HCT116 (cell line): ENCODE results near the gene TACC2. TPM values are rescaled to one million over a fixed set of nuclear protein-coding genes. Genes with fewer than 3 reads are reported as not detected.
"Not testable (repeated sequence)": the region's sequence is repeated elsewhere in the genome, so short reads cannot be mapped to it uniquely, and the experiment has no call there.

Source experiments
- ATAC-seq: fragments of 200-7000 bp; cut with Tn5 transposase; 2 replicates; pipeline ENCODE4 v1.9.1; 2020; ENCODE audit warnings: mild to moderate bottlenecking, moderate library complexity
- BruUV-seq: library from RNA; stranded (reverse); fragments of 400-500 nt; replicated peaks from 2 replicates; lab custom pipeline; 2021; lab: Mats Ljungman, UMichigan
- CTCF ChIA-PET: fragments of 300-600 bp; sonication (Branson Sonifier 250); formaldehyde crosslinking; loops from one replicate; lab custom pipeline; 2021; ENCODE audit warnings: antibody characterized with exemption; lab: Charles Lee
- POLR2A ChIA-PET: fragments of 300-600, 350-600 bp; sonication (Branson Sonifier 250); formaldehyde crosslinking; loops from one replicate; lab custom pipeline; 2021; ENCODE audit warnings: antibody characterized with exemption; lab: Charles Lee
- RAD21 ChIA-PET, 2 experiments: fragments of 300-600 bp; sonication (Branson Sonifier 250); formaldehyde crosslinking; loops; one replicate each; lab custom pipeline; 2023; ENCODE audit warnings: low total read pairs in 2 of 2; ENCODE audit not compliant: uncharacterized antibody in 2 of 2, unreplicated experiment in 2 of 2, low non-redundant PET in 1 of 2; lab: Charles Lee
- DNase-seq: peaks from one replicate; pipeline ENCODE4 v3.0.0-alpha.2; 2010; ENCODE audit warnings: low read depth, low spot score
- H2AFZ ChIP-seq: fragments of 200-600 bp; shearing (Covaris generic), sonication (generic); 2 replicates; pipeline ENCODE4 v1.6.1; 2017; ENCODE audit warnings: low read depth, mixed run types, mixed read lengths, antibody characterized with exemption, low read length; ENCODE audit not compliant: poor library complexity, severe bottlenecking
- H3K27ac ChIP-seq: 2 replicates; pipeline ENCODE4 v1.5.1; 2012; ENCODE audit warnings: low read depth, low read length
- H3K27me3 ChIP-seq: fragments of 200-600 bp; sonication (generic); 2 replicates; pipeline ENCODE4 v1.6.1; 2016; ENCODE audit warnings: mixed run types, low read length, mixed read lengths; ENCODE audit not compliant: insufficient read depth
- H3K36me3 ChIP-seq, 2 experiments: fragments of 200-500 bp in 1 of 2; fragments of 200-600 bp in 1 of 2; sonication (Bioruptor generic) in 1 of 2; sonication (generic) in 1 of 2; 2 replicates each; pipeline versions ENCODE4 v1.5.1 to v1.6.1; 2014 to 2016; ENCODE audit warnings: low read length in 2 of 2, inconsistent platforms in 1 of 2, mixed read lengths in 1 of 2, mixed run types in 1 of 2; ENCODE audit not compliant: insufficient read depth in 2 of 2, control insufficient read depth in 1 of 2
- H3K4me1 ChIP-seq, 2 experiments: fragments of 200-600 bp in 1 of 2; sonication (generic) in 1 of 2; 2 replicates each; pipeline versions ENCODE4 v1.5.1 to v1.6.1; 2012 to 2017; ENCODE audit warnings: low read length in 2 of 2, inconsistent platforms in 1 of 2, mild to moderate bottlenecking in 1 of 2, mixed read lengths in 1 of 2, mixed run types in 1 of 2, moderate library complexity in 1 of 2; ENCODE audit not compliant: insufficient read depth in 2 of 2, control insufficient read depth in 1 of 2
- H3K4me2 ChIP-seq: fragments of 200-600 bp; sonication (generic); 2 replicates; pipeline ENCODE4 v1.6.1; 2017; ENCODE audit warnings: mixed run types, low read length, mixed read lengths
- H3K4me3 ChIP-seq, 2 experiments: fragments of 200-600 bp in 1 of 2; sonication (generic) in 1 of 2; replicated peaks in 1 of 2; 2 replicates each; pipeline ENCODE4 v1.5.1; 2011 to 2016; ENCODE audit warnings: low read length in 2 of 2, control low read depth in 1 of 2, low read depth in 1 of 2, mild to moderate bottlenecking in 1 of 2, mixed read lengths in 1 of 2, mixed run types in 1 of 2
- H3K79me2 ChIP-seq: fragments of 200-600 bp; sonication (generic); 2 replicates; pipeline ENCODE4 v1.6.1; 2017; ENCODE audit warnings: mild to moderate bottlenecking, mixed run types, low read length, moderate library complexity, mixed read lengths; ENCODE audit not compliant: insufficient read depth
- H3K9ac ChIP-seq: fragments of 200-600 bp; sonication (generic); 2 replicates; pipeline ENCODE4 v1.6.1; 2016; ENCODE audit warnings: low read length, mixed read lengths
- H3K9me2 ChIP-seq: fragments of 200-600 bp; sonication (generic), shearing (Covaris generic); 2 replicates; pipeline ENCODE4 v1.6.1; 2017; ENCODE audit warnings: mixed run types, mild to moderate bottlenecking, moderate library complexity; ENCODE audit not compliant: insufficient read depth
- H3K9me3 ChIP-seq, 2 experiments: fragments of 200-500 bp in 1 of 2; fragments of 200-600 bp in 1 of 2; sonication (Bioruptor generic) in 1 of 2; sonication (generic) in 1 of 2; 2 replicates each; pipeline ENCODE4 v1.6.1; 2014 to 2017; ENCODE audit warnings: low read length in 2 of 2, mixed read lengths in 2 of 2, inconsistent platforms in 1 of 2, low read depth in 1 of 2, mild to moderate bottlenecking in 1 of 2, mixed run types in 1 of 2, moderate library complexity in 1 of 2; ENCODE audit not compliant: control insufficient read depth in 1 of 2, insufficient read depth in 1 of 2
- H4K20me1 ChIP-seq: fragments of 200-600 bp; sonication (generic), shearing (Covaris generic); 2 replicates; pipeline ENCODE4 v1.6.1; 2017; ENCODE audit warnings: mixed run types, mild to moderate bottlenecking, moderate library complexity; ENCODE audit not compliant: insufficient read depth
- ATF3 ChIP-seq: IDR thresholded peaks from 2 replicates; pipeline ENCODE4 v1.6.1; 2012
- CBX3 ChIP-seq: IDR thresholded peaks from 2 replicates; pipeline ENCODE4 v1.6.1; 2012; ENCODE audit warnings: low read depth
- CTCF ChIP-seq, 3 experiments: fragments of 200-600 bp in 1 of 3; sonication (generic) in 1 of 3; IDR thresholded peaks in 2 of 3; conservative IDR thresholded peaks in 1 of 3; 2 replicates each; pipeline ENCODE4 v1.5.1; 2012 to 2017; ENCODE audit warnings: low read depth in 2 of 3, low read length in 2 of 3, antibody characterized with exemption in 1 of 3, borderline replicate concordance in 1 of 3, control low read depth in 1 of 3, mild to moderate bottlenecking in 1 of 3, mixed read lengths in 1 of 3, mixed run types in 1 of 3, moderate library complexity in 1 of 3; ENCODE audit not compliant: insufficient read depth in 1 of 3
- EGR1 ChIP-seq: IDR thresholded peaks from 2 replicates; pipeline ENCODE4 v1.6.1; 2012; ENCODE audit warnings: low read depth
- FOSL1 ChIP-seq: IDR thresholded peaks from 2 replicates; pipeline ENCODE4 v1.6.1; 2012; ENCODE audit warnings: low read depth
- JUND ChIP-seq: IDR thresholded peaks from 2 replicates; pipeline ENCODE4 v1.6.1; 2012
- POLR2A ChIP-seq: IDR thresholded peaks from 2 replicates; pipeline ENCODE4 v1.7.0; 2011; ENCODE audit warnings: borderline replicate concordance; ENCODE audit not compliant: insufficient read depth, insufficient read length; ENCODE audit errors: extremely low read depth
- YY1 ChIP-seq: IDR thresholded peaks from 2 replicates; pipeline ENCODE4 v1.6.1; 2011; ENCODE audit warnings: low read length, low read depth, moderate library complexity, mild to moderate bottlenecking; ENCODE audit not compliant: insufficient replicate concordance; ENCODE audit errors: extremely low read depth
- ZFX ChIP-seq: fragments of 450-650 bp; IDR thresholded peaks from 2 replicates; pipeline ENCODE4 v1.6.1; 2017
- ZNF274 ChIP-seq: fragments of 200-500 bp; sonication (Bioruptor generic); IDR thresholded peaks from 2 replicates; pipeline ENCODE4 v1.6.1; 2014; ENCODE audit warnings: mild to moderate bottlenecking, low read depth, low read length, inconsistent platforms
- intact Hi-C: fragments of 100-400 bp; cut with micrococcal nuclease; formaldehyde crosslinking; loops from 2 replicates; pipeline ENCODE4 v1.10.0; 2022
- total RNA-seq: library from RNA; stranded (reverse); gene quantifications from one replicate; pipeline ENCODE4 v1.2.1, GENCODE V29; 2021; ENCODE audit not compliant: unreplicated experiment

Gene TACC2
- total RNA-seq, 1 experiment from 2014 or later, result 38.6 TPM

GRCh38 chr10:122108786-122109185 lies 119.8 kb downstream of the TACC2 start:
- H3K4me3 ChIP-seq, H3K9me3 ChIP-seq, H3K9me2 ChIP-seq, POLR2A ChIA-PET, H3K4me2 ChIP-seq, ATAC-seq, intact Hi-C loops, DNase-seq, H2AFZ ChIP-seq, RAD21 ChIA-PET, BruUV-seq, H3K36me3 ChIP-seq, H3K27me3 ChIP-seq, H3K9ac ChIP-seq, H3K79me2 ChIP-seq, CTCF ChIA-PET, H4K20me1 ChIP-seq, H3K27ac ChIP-seq: not testable (repeated sequence)
- H3K4me1 ChIP-seq, result peaks cover 9 to 14% of the 10 kb centered on the region in 2 experiments

- H3K27me3 ChIP-seq, result no peaks in the 10 kb centered on the region
- BruUV-seq, result TSS peak; percentile 70
- ChIA-PET CTCF (interaction anchor here (0.9 to 1.8 kb wide), 10 partner anchors 9 to 212 kb away, joined by 3 to 11 read pairs (median 5); partner anchors contain the start of gene ATE1), POLR2A (interaction anchor here (1.1 to 1.8 kb wide), 3 partner anchors 10 to 185 kb away, joined by 3 to 6 read pairs (median 4); partner anchors contain the start of gene ATE1), RAD21 (interaction anchor here (1.2 to 1.5 kb wide), 2 partner anchors 29 to 60 kb away, joined by 3 read pairs; no protein-coding TSS in a partner anchor)
- peaks cover 21% of the 10 kb centered on the region for H3K79me2 ChIP-seq
- H3K4me2 ChIP-seq, result peak overlapping the region; percentile 74
- H3K4me1 ChIP-seq, result peaks cover 13 to 30% of the 10 kb centered on the region in 2 experiments
- peak overlapping the region; percentile 86 for H3K27ac ChIP-seq
- no peaks in the 10 kb centered on the region for H3K9me3 ChIP-seq
- no peaks in the 10 kb centered on the region for H3K36me3 ChIP-seq
- no peak for TF ChIP-seq ZFX
- no peak for TF ChIP-seq ZNF274
- TF ChIP-seq YY1, result no peak
- TF ChIP-seq ATF3, result no peak
- no peak for TF ChIP-seq CBX3
- no peak for TF ChIP-seq EGR1
- TF ChIP-seq POLR2A, result no peak
- no peak; the same call in 1 of the 2 replicates for TF ChIP-seq FOSL1
- no peak for TF ChIP-seq JUND
- TF ChIP-seq CTCF (IDR thresholded peaks at IDR 0.05 in 2 of 3, conservative IDR thresholded peaks at IDR 0.05 in 1 of 3; ENCODE audit: borderline replicate concordance in 1 of 3, insufficient read depth in 1 of 3, low read depth in 2 of 3, low read length in 2 of 3), result no peak
- peak overlapping the region; percentile 88 for H3K9ac ChIP-seq
- H3K4me3 ChIP-seq, result peak overlapping the region; percentile 74 to 85
- intact Hi-C loops, result loop anchor here (2.0 to 5.0 kb wide), 3 partner anchors 49 to 183 kb away; partner anchors contain the start of genes ATE1 and TACC2
- DNase-seq, result peak; percentile 16
- no peaks in the 10 kb centered on the region for H4K20me1 ChIP-seq
- no peaks in the 10 kb centered on the region for H3K9me2 ChIP-seq
- no peak for ATAC-seq
- H2AFZ ChIP-seq, result peak overlapping the region; percentile 93
These were observed 123.2 kb downstream of the TACC2 start for GRCh38 chr10:122112021-122112616.
